Stimulated activated CD8-positive, alpha-beta memory T cell treated with anti-CD3 and anti-CD28 coated beads, Interleukin-12 subunit alpha, Interleukin-12 subunit beta, amount 100 ng/mL, for 4 hours (primary cell): ENCODE results near the gene AOX1.
"Not testable (repeated sequence)": the region's sequence is repeated elsewhere in the genome, so short reads cannot be mapped to it uniquely, and the experiment has no call there.

Experiments used
- DNase-seq: peaks from one replicate; pipeline ENCODE4 v3.0.0-alpha.2; 2020; ENCODE audit warnings: low read depth

The AOX1 gene

GRCh38 chr2:200665626-200666453 is 80.0 kb downstream of the AOX1 start:
- no peak for DNase-seq

- DNase-seq = no peak
These were observed 81.6 kb downstream of the AOX1 start for GRCh38 chr2:200667413-200667812.

DNA sequence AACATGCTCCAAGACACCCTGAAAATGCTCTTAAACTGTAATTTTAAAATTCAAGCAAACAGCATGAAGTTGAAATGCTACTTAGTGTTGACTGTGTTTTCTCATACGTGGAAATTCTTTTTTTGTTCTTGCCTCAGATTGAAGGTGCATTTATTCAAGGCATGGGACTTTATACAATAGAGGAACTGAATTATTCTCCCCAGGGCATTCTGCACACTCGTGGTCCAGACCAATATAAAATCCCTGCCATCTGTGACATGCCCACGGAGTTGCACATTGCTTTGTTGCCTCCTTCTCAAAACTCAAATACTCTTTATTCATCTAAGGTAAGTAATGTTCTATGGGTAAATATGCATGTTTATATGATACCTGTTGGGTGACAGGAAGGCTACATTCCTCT is 82.7 kb downstream of the AOX1 start:
- no peak for DNase-seq

DNA sequence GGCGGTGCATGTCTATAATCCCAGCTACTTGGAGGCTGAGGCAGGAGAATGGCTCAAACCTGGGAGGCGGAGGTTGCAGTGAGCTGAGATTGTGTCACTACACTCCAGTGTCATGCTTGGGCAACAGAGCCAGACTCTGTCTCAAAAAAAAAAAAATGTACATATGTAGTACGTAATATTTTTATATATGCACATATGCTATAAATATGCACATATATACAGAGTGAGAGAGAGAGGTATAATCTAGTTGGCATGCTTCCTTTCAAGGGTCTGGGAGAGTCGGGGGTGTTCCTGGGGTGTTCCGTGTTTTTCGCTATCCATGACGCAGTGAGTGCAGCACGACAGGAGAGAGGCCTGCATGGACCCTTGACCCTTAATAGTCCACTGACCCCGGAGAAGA is 83.5 kb downstream of the AOX1 start:
- DNase-seq = no peak

GRCh38 chr2:200670313-200670712 is 84.5 kb downstream of the AOX1 start:
- DNase-seq = no peak

DNA sequence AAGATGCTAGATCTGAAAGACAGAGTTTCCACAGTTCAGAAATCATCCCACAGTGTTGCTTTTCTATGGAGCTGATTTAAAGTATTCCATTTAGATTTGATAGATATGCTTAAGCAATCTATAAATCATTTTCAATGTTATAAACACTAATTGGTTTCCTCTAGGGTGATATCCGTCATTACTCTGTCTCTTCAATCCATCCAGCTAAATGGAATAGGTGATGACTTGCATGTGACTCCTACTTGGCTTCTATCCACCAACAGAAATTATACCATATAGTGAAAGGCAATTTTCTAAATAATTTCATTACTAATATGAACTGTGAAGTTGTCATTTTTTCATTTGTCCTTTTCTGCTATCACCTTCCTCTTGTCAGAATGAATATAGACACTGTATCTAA is 84.9 kb downstream of the AOX1 start:
- no peak for DNase-seq

DNA sequence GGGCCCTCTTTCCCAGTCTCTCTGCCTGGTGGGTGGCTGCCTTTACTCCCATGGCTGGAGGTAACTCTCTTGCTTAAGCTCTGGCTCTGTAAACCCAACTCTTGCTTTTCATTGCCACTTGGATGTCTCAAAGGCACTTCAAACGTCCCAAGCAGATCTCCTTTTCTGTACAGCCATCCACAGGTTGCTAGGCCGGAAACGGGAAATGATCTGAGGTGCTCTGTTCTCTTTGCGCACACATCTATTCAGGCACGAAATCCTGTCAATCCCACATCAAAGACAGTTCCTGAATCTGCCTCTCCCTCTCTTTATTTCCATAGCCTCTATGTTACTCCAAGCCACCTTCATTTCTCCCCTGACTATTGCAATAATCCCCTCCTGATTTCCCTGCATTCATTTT is 87.4 kb downstream of the AOX1 start:
- DNase-seq = no peak

DNA sequence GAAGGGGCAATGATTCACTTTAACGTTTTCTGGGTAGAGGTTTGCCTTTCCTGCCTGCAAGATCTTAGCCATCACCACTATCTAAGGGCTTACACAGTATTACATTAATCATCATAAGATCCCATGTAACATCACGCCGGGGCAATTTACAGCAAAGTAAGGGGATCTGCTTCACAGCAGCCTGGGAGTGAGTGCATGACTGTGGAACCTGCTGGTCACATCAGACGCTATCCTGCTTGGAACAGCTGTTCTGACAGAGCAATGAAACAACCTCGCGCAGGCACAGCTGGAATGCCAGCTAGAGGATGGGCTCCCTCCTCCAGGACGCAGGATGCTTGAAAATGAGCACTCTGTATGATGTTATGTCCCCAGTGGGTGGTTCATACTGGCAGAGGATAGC is 89.0 kb downstream of the AOX1 start:
- no peak for DNase-seq

DNA sequence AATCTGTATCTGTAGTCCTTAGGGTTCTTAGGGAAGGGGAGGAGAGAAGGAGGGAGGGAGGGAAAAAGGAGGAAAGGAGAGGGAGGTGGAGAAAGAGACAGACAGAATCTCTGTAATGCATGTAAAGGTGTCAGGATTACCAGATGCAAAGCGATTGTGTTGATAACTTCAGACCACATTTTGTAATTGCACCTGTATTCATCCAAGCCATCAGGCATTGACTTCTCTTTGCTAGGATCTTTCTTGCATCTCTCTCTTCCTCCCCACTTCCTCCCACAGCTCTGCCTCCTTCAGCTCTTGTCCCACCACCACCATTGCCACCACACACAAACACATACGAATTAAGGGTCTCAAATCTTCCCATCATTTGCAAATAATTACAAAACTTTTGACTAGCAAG is 91.4 kb downstream of the AOX1 start:
- no peak for DNase-seq

DNA sequence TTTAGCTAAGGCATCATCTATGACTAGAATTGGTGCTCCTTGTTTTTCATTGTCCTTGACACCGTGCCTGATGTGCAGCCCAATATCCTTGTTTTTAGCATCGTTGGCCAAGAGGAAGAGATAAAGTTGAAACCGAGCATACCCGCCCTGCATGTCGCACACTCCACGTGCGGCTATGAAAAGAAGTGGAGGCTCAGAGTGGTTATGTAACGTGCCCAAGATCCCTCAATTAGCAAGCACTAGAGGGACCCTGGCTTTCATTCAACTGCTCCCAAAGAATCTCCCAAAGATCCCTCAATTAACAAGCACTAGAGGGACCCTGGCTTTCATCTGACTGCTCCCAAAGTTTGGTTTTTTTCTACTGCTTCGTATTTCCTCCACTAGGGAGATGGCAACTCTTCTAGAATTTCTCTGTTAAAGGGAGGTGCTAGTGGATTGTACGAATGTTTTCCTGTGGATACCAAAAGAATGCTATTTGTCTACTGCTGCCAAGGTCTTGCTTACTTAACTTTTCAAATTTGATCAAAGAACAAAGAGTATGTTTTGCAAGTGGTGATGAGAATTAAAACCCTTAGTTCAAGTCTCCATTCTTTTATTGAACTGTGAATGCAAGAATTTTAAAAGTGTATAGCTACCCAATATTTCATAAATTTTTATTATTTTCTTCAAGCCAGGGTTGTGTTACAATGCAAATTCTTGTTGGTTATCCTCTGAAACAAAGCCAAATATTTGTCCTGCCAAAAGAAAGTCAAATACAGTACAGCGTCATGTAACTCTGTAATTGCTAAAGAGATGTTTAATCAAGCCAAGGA is 92.1 kb downstream of the AOX1 start:
- DNase-seq = no peak

DNA sequence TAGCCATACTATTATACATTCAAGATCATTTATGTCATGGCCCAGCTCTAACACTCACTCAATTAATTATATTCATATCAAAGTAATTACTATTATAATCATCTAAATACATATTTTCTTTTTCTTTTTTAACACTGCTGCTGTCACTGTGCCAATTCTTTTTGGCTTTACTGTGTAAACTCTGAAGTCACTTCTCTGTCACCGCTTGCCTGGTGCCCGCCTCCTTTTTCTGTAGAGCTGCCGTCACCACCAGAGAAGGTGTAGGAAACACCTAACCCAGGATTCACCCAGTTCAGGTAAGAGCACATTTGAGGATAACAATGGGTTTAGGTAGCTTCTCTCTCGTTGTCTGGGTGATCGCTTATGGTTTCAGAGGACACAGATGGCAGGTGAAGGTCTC is 93.3 kb downstream of the AOX1 start:
- DNase-seq = no peak

DNA sequence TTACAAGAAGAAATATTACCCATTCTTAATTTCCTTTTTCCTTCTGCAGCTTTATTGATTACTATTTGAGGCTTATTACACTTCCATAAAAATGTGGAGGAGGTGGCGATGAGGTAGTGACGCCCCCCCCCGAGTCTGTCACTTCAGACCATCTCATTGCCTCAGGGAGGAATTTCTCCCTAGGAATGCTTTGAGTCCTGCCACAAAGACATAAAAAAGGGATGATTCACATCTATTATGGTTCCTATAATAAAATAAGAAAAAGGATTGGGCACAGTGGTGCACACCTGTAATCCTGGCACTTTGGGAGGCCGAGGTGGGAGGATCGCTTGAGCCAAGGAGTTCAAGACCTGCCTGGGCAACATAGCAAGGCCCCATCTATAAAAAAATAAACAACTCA is 93.7 kb downstream of the AOX1 start:
- no peak for DNase-seq

DNA sequence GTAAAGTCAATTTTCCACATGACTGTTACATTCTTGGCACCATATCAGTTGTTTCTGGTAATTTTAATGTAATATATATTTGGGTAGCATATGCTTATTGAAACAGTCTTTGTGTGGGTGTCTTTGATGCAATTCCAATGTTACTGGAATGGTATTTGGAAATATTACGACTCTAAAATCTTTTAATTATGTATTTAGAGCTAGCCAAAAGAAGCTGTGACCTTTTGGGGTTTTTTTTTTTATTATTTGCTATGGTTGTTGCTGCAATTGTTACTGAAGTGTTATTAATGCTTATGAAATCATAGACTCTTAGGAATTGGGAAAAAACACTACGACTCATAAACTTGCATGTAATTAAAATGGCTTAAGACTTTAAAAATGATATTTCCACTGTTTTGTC is 95.9 kb downstream of the AOX1 start:
- no peak for DNase-seq

GRCh38 chr2:200682407-200682806 is 96.6 kb downstream of the AOX1 start:
- DNase-seq = not testable (repeated sequence)

DNA sequence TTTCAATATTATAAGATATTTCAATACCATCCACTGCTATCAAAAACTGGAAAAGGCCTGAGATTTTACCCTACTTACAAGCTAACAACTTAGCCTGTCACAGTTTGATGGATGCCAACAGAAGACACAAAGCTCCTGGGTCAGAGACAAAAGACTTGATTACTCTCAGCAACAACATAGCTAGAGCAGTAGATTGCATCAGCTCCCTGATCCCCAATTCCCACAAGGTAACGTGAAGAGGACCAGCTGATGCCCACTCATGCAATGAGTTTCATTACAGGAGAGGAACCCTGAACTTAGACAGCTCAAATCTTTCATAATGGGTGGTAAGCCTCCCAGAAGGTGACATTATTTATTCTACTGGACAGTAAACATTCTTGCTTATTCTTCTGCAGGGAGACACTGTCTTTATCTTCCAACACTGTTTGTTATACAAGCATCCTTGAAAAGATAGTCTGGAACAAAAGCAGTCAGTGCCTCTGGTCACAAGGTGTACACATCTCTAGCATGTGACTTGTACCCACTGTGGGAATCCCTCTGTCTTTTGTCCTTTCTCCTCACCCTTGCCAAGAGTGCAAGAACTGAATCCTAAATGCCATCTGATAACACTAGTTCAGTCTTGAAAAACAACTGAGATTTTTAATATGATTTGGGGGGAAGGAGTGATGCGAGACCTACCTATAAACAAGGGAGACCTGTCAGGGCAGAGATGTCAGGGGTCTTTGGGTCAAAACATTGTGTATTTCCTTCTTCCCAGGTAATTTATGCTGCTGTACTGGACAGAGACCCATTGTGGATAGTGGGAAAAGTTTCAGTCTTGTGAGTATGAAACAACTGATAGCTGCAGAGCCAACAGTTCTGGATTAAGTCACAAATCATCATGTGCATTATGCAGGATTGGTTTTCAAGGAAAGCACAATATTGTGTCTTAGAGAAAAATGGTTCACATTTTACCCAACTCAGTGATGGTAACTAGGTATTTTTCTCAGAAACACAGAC is 102.4 kb downstream of the AOX1 start:
- no peak for DNase-seq

GRCh38 chr2:200689115-200689514 is 103.3 kb downstream of the AOX1 start:
- DNase-seq = no peak

DNA sequence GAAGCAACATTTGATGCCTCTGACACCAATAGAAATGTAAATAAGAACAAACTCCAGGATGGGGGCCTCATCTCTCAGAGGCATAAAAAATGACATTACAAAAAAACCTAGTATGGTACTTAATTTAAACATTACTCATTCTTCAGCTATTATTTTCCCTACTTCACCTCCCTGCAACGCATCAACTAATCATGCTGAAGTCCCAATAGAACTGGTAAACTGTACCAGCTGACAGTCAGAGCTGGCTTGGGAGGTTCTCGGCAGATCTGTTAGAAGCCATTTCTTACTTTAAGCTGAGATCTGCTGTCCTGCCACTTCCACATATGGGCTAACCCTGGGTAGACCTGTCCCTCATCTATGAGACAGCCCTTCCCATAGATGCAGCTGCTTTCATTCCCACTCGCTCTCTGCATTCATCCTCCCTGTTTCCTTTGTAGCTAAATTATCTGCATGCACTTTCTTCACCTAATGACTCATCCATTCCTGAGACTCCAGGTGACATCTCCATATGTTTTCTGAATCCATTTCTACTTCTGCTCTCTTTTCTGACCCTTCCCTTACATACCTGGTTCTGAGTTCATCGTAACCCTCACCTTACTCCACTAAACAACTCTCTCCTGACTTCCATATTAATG is 108.1 kb downstream of the AOX1 start:
- no peak for DNase-seq

- DNase-seq = no peak
These were observed 109.4 kb downstream of the AOX1 start for GRCh38 chr2:200695191-200695590.

DNA sequence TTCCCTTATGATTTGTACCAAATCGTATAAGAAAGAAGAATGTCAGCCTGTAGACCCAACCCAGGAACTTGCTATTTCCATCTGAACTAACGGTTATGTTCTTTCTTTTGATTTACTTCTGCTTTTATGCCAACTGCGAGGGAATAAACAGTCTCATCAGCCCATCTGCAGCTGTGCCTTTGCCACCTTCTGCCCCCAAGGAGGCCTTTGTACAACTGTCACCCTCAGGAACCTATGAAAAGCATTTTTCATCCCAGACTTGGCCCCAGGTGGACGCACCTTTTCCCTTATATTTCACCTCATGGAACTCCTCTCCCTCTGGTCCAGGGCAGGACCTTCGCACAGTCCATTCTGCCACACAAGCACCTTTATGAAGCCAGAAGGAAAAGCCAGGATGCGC is 109.8 kb downstream of the AOX1 start:
- no peak for DNase-seq

DNA sequence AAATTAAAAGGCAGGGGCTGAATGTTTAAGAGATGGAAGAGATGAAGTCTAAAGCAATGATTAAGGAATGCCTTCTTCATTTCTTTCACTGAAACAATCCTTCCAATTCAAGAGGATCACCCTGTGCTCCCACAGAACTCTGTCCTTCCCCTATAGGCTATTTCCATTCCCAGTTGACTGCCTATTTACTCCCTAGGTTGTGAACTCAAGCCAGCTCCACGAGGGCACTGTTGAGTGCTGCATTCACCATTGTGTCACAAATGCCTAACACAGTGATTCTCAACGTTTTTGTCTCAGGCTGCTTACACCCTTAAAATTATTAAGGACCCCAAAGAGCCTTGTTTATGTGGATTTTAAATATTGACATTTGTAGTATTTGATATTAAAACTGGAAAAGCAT is 112.4 kb downstream of the AOX1 start:
- DNase-seq = no peak

DNA sequence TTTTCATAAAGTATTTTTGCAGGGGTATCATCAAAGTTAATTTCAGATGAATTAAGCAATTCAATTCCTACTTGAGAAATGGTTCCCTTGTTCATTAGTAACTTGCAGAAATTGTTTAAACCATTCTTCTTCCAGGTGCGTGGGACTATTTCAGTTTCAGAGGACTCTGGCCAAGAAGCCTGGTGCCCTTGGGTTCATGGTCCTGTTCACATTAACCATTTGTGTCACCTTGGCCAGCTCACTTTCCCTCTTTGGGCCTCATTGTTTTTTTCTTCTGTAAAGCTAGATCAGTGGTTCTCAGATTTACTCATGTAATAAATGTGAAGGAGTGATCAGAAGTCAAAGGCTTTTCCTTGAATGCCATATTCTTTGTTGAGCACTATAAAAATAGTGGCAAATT is 113.5 kb downstream of the AOX1 start:
- no peak for DNase-seq

DNA sequence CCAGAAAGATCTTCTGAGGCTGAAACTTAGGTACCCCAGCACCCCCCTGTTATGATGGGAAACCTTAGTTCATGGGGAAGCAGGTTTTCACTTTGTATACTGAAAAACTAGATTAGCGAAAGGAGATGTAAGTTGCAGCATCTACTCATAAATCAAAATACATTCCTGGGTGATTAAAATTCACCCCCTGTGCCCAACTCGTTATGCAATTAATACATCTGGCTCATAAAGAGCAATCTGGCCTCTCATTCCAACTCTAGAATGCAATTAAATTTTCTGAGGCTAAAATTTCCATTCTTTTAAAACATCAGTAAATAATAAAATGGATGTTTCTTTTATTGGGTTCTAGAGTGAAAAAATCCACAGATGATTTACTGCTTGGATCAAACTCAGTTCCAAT is 115.0 kb downstream of the AOX1 start:
- DNase-seq = no peak
